Esophagus muscularis mucosa (tissue), 4 donors: ENCODE measurements around the gene SLC2A5. TPM values are rescaled to one million over a fixed set of nuclear protein-coding genes. Genes with fewer than 3 reads are reported as not detected.

Source experiments
- DNase-seq: peaks from one replicate; pipeline ENCODE4 v3.0.0-alpha.2; 2017; ENCODE audit errors: extremely low spot score
- H3K27ac ChIP-seq, 4 donors: fragments of 200-600 bp; sonication (generic); replicated peaks in 1 of 4; 1 replicate in 3 of 4; 2 replicates in 1 of 4; pipeline ENCODE4 v1.5.1; 2016 to 2019; ENCODE audit warnings: mild to moderate bottlenecking in 1 of 4
- H3K27me3 ChIP-seq, 4 donors: fragments of 200-600 bp; sonication (generic); one replicate each; pipeline versions ENCODE4 v1.5.1 to v1.6.0; 2016 to 2019
- H3K36me3 ChIP-seq, 4 donors: fragments of 200-600 bp; sonication (generic); one replicate each; pipeline ENCODE4 v1.5.1; 2016 to 2019
- H3K4me1 ChIP-seq, 4 donors: fragments of 200-600 bp; sonication (generic); one replicate each; pipeline ENCODE4 v1.5.1; 2016 to 2019
- H3K4me3 ChIP-seq, 4 donors: fragments of 200-600 bp; sonication (generic); 1 replicate in 2 of 4; 2 replicates in 2 of 4; pipeline ENCODE4 v1.5.1; 2016 to 2019; ENCODE audit warnings: mild to moderate bottlenecking in 4 of 4, moderate library complexity in 1 of 4
- H3K9me3 ChIP-seq, 4 donors: fragments of 200-600 bp; sonication (generic); 1 replicate in 3 of 4; 2 replicates in 1 of 4; pipeline ENCODE4 v1.5.1; 2016 to 2019
- EP300 ChIP-seq: sonication (generic); formaldehyde crosslinking; IDR thresholded peaks from one replicate; pipeline ENCODE4 v1.6.1; 2017; ENCODE audit warnings: antibody characterized with exemption
- POLR2A ChIP-seq: fragments of 450-650 bp; IDR thresholded peaks from one replicate; pipeline ENCODE4 v1.6.1; 2017; ENCODE audit warnings: antibody characterized with exemption, moderate library complexity, mild to moderate bottlenecking, low read depth
- POLR2AphosphoS5 ChIP-seq, 2 donors: sonication (generic); formaldehyde crosslinking; IDR thresholded peaks; one replicate each; pipeline ENCODE4 v1.6.1; 2017; ENCODE audit warnings: antibody characterized with exemption in 2 of 2
- WGBS: methylation state at CpG from one replicate; pipeline ENCODE4 v1.1.5; 2018; 5-methylcytosine and 5-hydroxymethylcytosine counted together
- intact Hi-C: fragments of 100-400 bp; cut with DNase I; formaldehyde crosslinking; loops from one replicate; pipeline ENCODE4 v1.15.1; 2023
- total RNA-seq, 4 donors: library from RNA; depleted of rRNA; stranded (reverse); fragments of >200 nt; gene quantifications; one replicate each; pipeline versions ENCODE4 v1.1.0 to v1.2.1, GENCODE V29; 2016
- TF ChIP-seq, protein P1 (sequence below), 3 experiments: fragments of 200-600 bp in 2 of 3; fragments of 450-650 bp in 1 of 3; sonication (generic) in 2 of 3; IDR thresholded peaks; one replicate each; pipeline ENCODE4 v1.5.1; 2017 to 2019; ENCODE audit warnings: antibody characterized with exemption in 3 of 3, mild to moderate bottlenecking in 2 of 3, moderate library complexity in 1 of 3

Gene SLC2A5
- total RNA-seq, 4 donors from 2014 or later = 0.06 to 2.0 (median 0.57) TPM; not detected in 1

DNA sequence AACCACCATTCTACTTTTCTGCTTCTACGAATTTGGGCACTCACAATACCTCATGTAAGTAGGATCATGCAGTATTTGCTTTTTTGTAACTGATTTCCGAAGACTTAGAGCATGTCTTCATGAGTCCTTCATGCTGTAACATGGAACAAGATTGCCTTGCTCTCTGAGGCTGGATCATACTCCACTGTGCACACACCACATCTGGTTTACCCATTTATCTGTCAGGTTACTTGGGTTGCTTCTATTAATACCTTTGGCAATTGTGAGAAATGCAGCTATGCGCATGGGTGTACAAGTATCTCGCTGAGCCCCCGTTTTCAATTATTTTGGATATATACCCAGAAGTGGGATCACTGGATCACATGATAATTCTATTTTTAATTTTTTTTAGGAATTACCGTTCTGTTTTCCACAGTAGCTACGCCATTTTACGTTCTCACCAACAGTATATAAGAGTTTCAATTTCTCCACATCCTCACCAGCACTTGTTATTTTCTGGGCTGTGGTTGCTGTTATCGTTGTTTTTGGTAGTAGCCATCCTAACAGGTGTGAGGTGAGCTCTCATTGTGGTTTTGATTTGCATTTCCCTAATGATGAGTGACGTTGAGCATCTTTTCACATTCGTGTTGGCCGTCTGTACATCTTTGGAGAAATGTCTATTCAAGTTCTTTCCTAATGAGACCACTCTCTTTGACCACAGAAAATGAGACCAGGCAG lies 10.7 kb upstream of the SLC2A5 start:
- intact Hi-C loops = no loop called here

DNA sequence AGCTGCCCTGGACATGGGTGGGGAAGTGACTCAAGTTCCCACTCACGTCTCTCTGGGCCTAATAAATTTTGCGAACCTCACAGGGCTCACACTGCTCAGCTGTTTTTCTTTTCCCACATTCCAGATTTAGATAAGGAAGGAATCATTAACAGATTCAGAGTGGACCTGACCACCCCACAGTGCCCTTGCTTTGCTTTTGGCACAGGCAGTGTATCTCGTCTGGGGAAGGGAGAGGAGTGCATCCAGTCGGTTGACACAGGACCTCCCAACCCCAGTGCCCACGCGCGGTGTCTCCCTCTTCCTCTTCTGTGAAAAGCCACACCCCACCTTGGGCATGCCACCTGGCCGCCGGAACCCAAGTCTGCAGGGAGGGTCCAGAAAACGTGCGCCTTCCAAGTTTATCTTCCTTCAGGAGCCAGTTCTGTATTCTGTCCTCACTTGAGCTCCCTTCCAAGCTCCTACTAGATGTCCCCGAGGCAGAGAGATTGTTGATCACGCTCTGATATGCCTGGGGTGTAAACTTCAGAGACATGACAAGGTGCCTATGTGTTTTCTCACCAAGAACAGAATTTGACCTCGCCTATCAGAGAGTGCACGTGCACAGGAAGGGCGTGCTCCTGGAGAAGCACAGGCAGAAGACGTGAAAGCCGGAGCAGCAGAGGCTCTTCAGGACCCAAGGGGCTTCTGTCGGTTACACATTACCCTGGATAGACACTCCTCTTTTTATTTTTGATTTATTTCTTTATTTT lies 9.5 kb upstream of the SLC2A5 start:
- no peak overlapping the region for H3K27ac ChIP-seq
- no peaks in the 10 kb centered on the region for H3K27me3 ChIP-seq
- no peaks in the 10 kb centered on the region for H3K9me3 ChIP-seq
- TF ChIP-seq POLR2A (no peak), EP300 (no peak), POLR2AphosphoS5 (IDR thresholded peaks at IDR 0.05) (no peak)
- TF ChIP-seq, protein P1, sequence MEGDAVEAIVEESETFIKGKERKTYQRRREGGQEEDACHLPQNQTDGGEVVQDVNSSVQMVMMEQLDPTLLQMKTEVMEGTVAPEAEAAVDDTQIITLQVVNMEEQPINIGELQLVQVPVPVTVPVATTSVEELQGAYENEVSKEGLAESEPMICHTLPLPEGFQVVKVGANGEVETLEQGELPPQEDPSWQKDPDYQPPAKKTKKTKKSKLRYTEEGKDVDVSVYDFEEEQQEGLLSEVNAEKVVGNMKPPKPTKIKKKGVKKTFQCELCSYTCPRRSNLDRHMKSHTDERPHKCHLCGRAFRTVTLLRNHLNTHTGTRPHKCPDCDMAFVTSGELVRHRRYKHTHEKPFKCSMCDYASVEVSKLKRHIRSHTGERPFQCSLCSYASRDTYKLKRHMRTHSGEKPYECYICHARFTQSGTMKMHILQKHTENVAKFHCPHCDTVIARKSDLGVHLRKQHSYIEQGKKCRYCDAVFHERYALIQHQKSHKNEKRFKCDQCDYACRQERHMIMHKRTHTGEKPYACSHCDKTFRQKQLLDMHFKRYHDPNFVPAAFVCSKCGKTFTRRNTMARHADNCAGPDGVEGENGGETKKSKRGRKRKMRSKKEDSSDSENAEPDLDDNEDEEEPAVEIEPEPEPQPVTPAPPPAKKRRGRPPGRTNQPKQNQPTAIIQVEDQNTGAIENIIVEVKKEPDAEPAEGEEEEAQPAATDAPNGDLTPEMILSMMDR (IDR thresholded peaks at IDR 0.05) = no peak
- intact Hi-C loops = no loop called here
- WGBS = 75% methylated on average over 17 of the region's 19 CpGs
- H3K4me3 ChIP-seq = no peak overlapping the region
- DNase-seq = no peak
- H3K4me1 ChIP-seq = peaks cover 0 to 13% (median 6%) of the 10 kb centered on the region in 4 donors
- H3K36me3 ChIP-seq = no peaks in the 10 kb centered on the region

More for the DNA sequence above, 10.7 kb upstream of the SLC2A5 start:
- no peaks in the 10 kb centered on the region for H3K36me3 ChIP-seq
- no peak overlapping the region for H3K27ac ChIP-seq
- WGBS = 89% methylated on average over 12 of the region's 12 CpGs
- no peak overlapping the region for H3K4me3 ChIP-seq
- DNase-seq = no peak
- peaks cover 7 to 23% (median 14%) of the 10 kb centered on the region in 4 donors for H3K4me1 ChIP-seq
- no peaks in the 10 kb centered on the region for H3K27me3 ChIP-seq
- no peaks in the 10 kb centered on the region for H3K9me3 ChIP-seq
- TF ChIP-seq POLR2AphosphoS5 (IDR thresholded peaks at IDR 0.05) (no peak), EP300 (no peak), POLR2A (no peak)
- TF ChIP-seq, protein P1 (IDR thresholded peaks at IDR 0.05) = no peak

DNA sequence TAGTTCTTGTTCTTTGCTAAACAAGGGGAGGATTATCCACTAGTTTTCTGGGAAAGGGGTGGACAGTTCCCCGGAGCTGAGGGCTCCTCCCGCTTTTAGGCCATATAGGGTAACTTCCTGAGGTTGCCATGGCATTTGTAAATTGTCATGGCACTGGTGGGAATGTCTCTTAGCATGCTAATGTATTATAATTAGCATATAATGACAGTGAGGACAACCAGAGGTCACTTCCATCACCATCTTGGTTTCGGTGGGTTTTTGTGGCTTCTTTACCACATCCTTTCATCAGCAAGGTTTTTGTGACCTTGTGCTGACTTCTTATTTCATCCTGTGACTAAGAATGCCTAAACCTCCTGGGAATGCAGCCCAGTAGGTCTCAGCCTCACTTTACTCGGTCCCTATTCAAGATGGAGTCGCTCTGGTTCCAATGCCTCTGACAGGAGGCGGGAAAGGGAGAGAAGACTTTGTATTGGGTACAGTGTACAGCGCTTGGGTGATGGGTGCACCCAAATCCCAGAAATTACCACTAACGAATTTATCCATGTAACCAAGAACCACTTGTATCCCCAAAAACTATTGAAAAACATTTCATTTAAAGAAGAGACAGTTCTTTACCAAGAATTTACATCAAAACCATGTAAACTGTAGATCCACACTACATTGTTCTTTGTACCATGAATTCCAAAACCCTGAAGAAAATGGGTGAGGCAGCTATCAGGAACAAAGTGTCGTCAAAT lies 8.7 kb upstream of the SLC2A5 start:
- no peak overlapping the region for H3K4me3 ChIP-seq
- H3K27ac ChIP-seq = no peak overlapping the region
- intact Hi-C loops = no loop called here

DNA sequence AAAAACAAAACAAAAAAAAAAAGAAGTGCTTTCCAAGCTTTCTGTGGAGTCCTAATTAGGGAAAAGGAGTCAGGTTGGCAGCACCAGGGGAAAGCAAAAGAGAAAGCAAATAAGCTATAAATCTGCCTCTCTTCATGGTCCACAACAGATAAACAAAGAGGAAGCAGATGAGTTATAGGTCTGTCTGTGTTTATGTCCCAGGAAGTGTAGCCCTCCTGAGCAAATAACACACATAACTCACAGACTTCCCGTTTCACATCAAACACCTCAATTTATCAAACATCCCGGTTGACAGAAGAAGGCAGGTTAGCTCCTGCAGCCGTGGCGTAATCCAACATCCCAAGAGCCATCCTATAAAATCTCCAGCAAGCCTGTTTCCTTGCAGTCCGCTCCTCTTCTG lies 5.6 kb upstream of the SLC2A5 start:
- Histone ChIP-seq H3K9me3 (no peaks in the 10 kb centered on the region), H3K4me1 (peaks cover 0 to 22% (median 17%) of the 10 kb centered on the region in 4 donors), H3K27ac (no peak overlapping the region), H3K4me3 (no peak overlapping the region), H3K27me3 (no peaks in the 10 kb centered on the region), H3K36me3 (no peaks in the 10 kb centered on the region)
- DNase-seq = no peak
- 63% methylated on average over 5 of the region's 5 CpGs for WGBS
- intact Hi-C loops = no loop called here
- TF ChIP-seq, protein P1 (IDR thresholded peaks at IDR 0.05) = no peak
- TF ChIP-seq POLR2AphosphoS5 (IDR thresholded peaks at IDR 0.05) (no peak), POLR2A (no peak), EP300 (no peak)

More for the DNA sequence above, 8.7 kb upstream of the SLC2A5 start:
- no peaks in the 10 kb centered on the region for H3K9me3 ChIP-seq
- peaks cover 0 to 13% (median 6%) of the 10 kb centered on the region in 4 donors for H3K4me1 ChIP-seq
- no peaks in the 10 kb centered on the region for H3K27me3 ChIP-seq
- no peak for DNase-seq
- H3K36me3 ChIP-seq = no peaks in the 10 kb centered on the region
- 82% methylated on average over 9 of the region's 9 CpGs for WGBS
- TF ChIP-seq POLR2AphosphoS5 (IDR thresholded peaks at IDR 0.05) (no peak), EP300 (no peak)

DNA sequence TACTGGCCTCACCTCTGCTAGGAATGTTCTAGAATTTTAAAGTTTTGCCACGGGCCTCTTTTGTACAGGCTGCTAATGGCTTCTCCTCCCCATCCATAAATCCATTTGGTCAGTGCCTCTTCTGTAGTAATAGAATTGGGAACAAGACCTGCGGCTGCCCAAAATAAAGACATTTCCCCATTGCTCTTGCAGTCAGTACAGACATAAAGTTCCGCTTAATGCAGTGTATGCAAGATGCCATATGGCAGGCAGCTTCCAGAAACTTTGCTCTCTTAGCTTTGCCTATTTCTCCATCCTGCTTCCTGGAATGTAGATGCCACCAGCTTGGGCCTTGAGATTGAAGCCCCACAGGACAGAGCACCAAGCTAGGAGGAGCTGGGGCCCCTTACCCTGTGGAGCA lies 3.7 kb upstream of the SLC2A5 start:
- intact Hi-C loops = no loop called here
- Histone ChIP-seq H3K9me3 (no peaks in the 10 kb centered on the region), H3K27me3 (no peaks in the 10 kb centered on the region), H3K36me3 (no peaks in the 10 kb centered on the region), H3K4me1 (peaks cover 15 to 40% (median 34%) of the 10 kb centered on the region in 4 donors), H3K27ac (no peak overlapping the region), H3K4me3 (no peak overlapping the region)
- DNase-seq = no peak
- no peak for TF ChIP-seq EP300
- no peak for TF ChIP-seq POLR2A
- TF ChIP-seq, protein P1 (IDR thresholded peaks at IDR 0.05) = no peak
- TF ChIP-seq POLR2AphosphoS5 (IDR thresholded peaks at IDR 0.05) = no peak
- 81% methylated on average over 3 of the region's 3 CpGs for WGBS
